ENCODE data around the gene MANBA. TPM values are rescaled to one million over a fixed set of nuclear protein-coding genes. Genes with fewer than 3 reads are reported as not detected.

The MANBA gene
- total RNA-seq, 1 experiment from 2014 or later, result 14.5 TPM

GRCh38 chr4:102638621-102639020 lies 122.1 kb downstream of the MANBA start:
- no peaks in the 10 kb centered on the region for H3K27me3 ChIP-seq (ENCODE audit: control insufficient read depth, insufficient read depth, low read length)
- ChIA-PET POLR2A (no interaction called here), CTCF (no interaction called here)
- H3K27ac ChIP-seq (ENCODE audit: low read length), result no peak overlapping the region
- H3K4me1 ChIP-seq (ENCODE audit: control insufficient read depth, insufficient read depth, low read length), result no peaks in the 10 kb centered on the region
- in situ Hi-C loops (cut with HindIII; ENCODE audit: low pct_unique_long_range_greater_than_20kb, low sequenced_read_pairs) (no loop called here), intact Hi-C loops (cut with micrococcal nuclease; ENCODE audit: unreplicated experiment) (no loop called here)
- ATAC-seq, result no peak
- BruUV-seq (replicated peaks), result no TSS peak
- no peaks in the 10 kb centered on the region for H3K9me3 ChIP-seq (ENCODE audit: control insufficient read depth, insufficient read depth, low read depth, low read length)
- H3K36me3 ChIP-seq (ENCODE audit: control insufficient read depth, insufficient read depth, low read length), result no peaks in the 10 kb centered on the region
- TF ChIP-seq CTCF (IDR thresholded peaks at IDR 0.05), result no peak
- no peak for TF ChIP-seq SIN3A (IDR thresholded peaks at IDR 0.05; ENCODE audit: borderline replicate concordance, insufficient read depth, low read depth, low read length)
- no peak for TF ChIP-seq POLR2AphosphoS5 (IDR thresholded peaks at IDR 0.05; ENCODE audit: low read depth, low read length)
- no peak for TF ChIP-seq TCF7L2 (IDR thresholded peaks at IDR 0.05; ENCODE audit: low read depth, low read length)
- no peak for TF ChIP-seq REST (IDR thresholded peaks at IDR 0.05; ENCODE audit: insufficient read depth in 1 of 2, low read depth in 2 of 2, low read length in 1 of 2)
- no peak overlapping the region for H3K4me3 ChIP-seq (ENCODE audit: low read depth in 2 of 2, low read length in 2 of 2)
- no peak for DNase-seq (ENCODE audit: low read depth, low spot score)

GRCh38 chr4:102637391-102637790 lies 123.4 kb downstream of the MANBA start:
- no peak overlapping the region for H3K4me3 ChIP-seq (ENCODE audit: low read depth in 2 of 2, low read length in 2 of 2)
- ChIA-PET CTCF (no interaction called here), POLR2A (no interaction called here)
- TF ChIP-seq REST (IDR thresholded peaks at IDR 0.05; ENCODE audit: insufficient read depth in 1 of 2, low read depth in 2 of 2, low read length in 1 of 2) (no peak), SIN3A (IDR thresholded peaks at IDR 0.05; ENCODE audit: borderline replicate concordance, insufficient read depth, low read depth, low read length) (no peak), POLR2AphosphoS5 (IDR thresholded peaks at IDR 0.05; ENCODE audit: low read depth, low read length) (no peak), TCF7L2 (IDR thresholded peaks at IDR 0.05; ENCODE audit: low read depth, low read length) (no peak), CTCF (IDR thresholded peaks at IDR 0.05) (no peak)
- H3K36me3 ChIP-seq (ENCODE audit: control insufficient read depth, insufficient read depth, low read length), result no peaks in the 10 kb centered on the region
- no peak overlapping the region for H3K27ac ChIP-seq (ENCODE audit: low read length)
- no peaks in the 10 kb centered on the region for H3K4me1 ChIP-seq (ENCODE audit: control insufficient read depth, insufficient read depth, low read length)
- BruUV-seq (replicated peaks), result no TSS peak
- no peak for DNase-seq (ENCODE audit: low read depth, low spot score)
- in situ Hi-C loops (cut with HindIII; ENCODE audit: low pct_unique_long_range_greater_than_20kb, low sequenced_read_pairs), result no loop called here
- intact Hi-C loops (cut with micrococcal nuclease; ENCODE audit: unreplicated experiment), result no loop called here
- no peaks in the 10 kb centered on the region for H3K27me3 ChIP-seq (ENCODE audit: control insufficient read depth, insufficient read depth, low read length)
- no peak for ATAC-seq
- H3K9me3 ChIP-seq (ENCODE audit: control insufficient read depth, insufficient read depth, low read depth, low read length), result no peaks in the 10 kb centered on the region
